NCI-H2196 (cell line): ENCODE measurements around the gene KLRC4.
A peak's percentile ranks its signal among the peaks of the same experiment; 100 is the strongest.
"Not testable (repeated sequence)": the region's sequence is repeated elsewhere in the genome, so short reads cannot be mapped to it uniquely, and the experiment has no call there.

ENCODE experiments used
- DNase-seq: peaks from one replicate; lab custom pipeline; 2025; ENCODE audit not compliant: unreplicated experiment; lab: John Stamatoyannopoulos, UW

The KLRC4 gene

DNA sequence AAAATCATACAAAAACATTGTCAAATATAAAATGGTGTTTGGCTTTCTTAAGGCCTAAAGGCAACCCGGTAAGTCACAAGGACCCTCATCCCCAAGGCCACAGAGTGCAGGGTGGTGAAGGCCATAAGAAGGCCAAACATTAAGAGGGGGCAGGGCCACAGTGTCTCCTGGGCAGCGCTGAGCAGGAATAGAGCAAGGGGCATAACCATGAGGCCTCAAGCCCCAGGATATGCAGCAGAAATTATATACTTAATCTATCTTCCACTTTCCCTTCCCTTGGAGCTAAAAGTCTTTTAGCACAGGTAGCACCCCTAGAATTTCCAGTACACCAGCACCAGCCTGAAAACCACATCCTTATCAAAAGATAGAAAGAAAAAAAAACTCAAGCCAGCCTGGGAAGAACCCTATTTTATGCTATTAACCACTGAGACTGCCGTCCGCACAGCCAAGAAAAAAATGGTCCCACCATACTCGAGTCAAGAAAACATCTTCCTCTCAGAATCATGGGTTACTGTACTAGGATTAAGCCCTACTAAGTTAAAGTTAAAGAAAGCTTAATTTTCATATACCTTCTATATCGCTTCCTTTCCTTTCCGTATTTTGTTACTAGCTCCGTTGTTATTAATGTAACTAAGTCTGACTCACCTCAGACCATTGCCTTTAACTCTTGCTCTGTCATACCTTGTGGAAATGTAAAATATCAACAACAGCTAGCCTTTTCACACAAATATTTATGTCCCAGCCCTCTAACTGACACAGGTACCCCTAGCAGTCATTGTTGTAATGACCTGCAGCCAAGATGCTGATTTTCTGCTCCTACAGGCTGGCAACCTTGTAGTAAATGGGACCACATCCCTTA, 39.8 kb downstream of the KLRC4 start:
- DNase-seq, result no peak

DNA sequence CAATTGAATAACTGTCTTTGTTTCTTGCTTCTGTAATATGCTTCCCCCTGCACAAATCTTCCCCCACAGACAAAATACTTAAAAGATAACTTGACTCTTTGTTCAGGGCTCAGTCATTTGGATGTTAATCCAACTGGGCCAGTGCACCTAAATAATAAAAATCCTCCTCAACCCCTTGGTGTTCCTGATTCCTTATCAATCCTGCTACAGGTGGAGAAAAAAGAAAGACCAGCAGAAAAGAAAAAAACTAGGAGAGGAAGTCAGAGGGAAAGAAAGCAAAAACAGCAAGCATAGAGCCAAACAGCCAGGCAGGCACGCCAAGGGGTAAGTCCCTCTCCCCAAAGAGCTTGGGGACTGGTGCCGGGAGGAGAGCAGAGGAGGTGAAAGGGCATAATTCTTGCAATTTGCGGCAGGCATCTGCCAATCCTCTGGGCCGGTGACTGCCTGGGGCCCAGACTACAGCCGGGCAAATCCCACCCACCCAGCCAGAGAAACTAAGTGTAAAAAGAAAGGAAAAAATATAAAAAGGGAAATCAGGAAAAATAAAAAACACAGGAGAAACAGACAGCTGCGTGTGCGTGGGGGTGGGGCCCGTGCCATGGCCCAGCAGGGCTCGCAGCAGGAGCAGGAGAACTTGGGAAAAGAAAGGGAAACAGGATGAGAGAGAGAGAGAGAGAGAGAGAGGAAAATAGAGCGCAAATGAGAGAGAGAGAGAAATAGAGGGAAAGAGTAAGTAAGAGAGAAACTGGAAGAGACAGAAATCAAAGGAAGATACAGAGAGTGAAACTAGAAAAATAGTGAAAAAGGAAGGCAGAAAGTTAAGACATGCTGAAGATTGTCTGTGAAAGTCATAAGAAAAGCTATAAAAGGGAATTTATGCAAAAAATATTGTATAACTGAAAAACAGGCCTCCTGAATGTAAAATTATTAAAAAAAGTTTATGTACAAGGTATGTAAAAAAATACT, 41.1 kb downstream of the KLRC4 start:
- DNase-seq, result no peak

DNA sequence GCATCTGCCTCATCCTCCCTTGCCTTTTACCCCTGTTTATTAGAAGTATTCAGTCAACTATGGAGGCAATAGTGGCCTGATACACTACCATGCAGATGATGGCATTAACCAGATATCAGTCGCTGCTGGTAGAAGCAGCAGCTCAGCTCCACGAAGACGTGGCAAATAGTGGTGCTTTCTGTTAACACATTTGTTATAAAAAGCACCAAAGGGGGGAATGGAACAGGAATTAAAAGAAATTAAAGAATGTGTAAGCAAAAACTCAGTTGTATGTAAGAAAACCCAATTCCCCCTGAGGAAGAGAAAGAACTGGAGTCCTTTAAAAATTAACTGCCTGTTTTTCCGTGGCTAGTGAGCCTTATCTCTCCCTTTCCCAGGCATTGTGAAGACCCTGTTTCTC, 41.8 kb downstream of the KLRC4 start:
- DNase-seq, result not testable (repeated sequence)

DNA sequence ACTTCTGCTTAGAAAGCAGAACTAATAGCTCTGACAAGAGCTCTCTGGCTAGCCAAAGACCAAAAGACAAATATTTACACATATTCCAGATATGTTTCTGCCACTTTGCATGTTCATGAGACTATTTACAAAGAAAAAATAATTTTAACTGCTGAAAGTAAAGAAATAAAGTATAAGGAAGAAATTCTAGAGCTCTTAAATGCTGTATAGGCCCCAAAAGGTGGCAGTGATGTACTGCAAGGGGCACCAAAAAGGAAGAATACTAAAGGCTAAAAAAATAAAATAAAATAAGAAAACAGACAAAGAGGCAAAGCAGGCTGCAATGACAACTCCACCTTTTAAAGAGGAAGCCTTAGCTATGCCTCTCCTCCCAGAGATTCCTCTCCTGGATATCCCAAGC, 42.7 kb downstream of the KLRC4 start:
- DNase-seq, result no peak

DNA sequence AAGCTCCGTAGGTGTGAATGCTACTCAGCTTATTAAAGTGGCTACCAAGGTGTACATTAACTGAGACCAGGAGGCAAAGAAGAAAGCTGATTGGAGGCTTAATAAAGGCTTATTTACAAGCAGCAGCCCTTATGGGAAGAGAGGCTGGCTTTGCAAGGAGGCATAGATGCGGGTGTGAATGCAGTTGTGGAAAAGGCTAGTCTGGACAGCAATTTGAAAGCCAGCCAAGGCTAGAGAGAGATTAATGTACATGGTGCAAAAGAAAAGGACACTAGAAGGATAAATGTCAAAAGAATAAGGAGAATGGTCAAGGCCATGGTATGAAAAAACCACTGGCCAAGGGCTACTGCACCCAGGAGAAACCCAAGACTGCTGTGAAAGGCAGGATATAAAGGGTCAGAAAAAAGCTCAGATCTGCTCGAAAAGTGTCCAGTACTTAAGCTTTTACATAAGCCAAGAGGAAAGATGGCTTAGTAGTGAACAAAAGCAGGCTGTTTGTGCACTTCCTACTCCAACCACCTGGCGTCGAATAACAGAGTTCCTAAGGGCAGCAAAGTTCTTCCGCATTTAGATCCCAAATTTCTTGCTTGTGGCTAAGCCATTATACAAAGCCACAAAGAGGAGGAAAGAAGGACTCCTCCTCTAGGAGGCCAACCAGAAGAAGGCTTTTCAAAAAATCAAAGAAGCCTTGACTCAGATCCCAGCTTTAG, 43.7 kb downstream of the KLRC4 start:
- no peak for DNase-seq

DNA sequence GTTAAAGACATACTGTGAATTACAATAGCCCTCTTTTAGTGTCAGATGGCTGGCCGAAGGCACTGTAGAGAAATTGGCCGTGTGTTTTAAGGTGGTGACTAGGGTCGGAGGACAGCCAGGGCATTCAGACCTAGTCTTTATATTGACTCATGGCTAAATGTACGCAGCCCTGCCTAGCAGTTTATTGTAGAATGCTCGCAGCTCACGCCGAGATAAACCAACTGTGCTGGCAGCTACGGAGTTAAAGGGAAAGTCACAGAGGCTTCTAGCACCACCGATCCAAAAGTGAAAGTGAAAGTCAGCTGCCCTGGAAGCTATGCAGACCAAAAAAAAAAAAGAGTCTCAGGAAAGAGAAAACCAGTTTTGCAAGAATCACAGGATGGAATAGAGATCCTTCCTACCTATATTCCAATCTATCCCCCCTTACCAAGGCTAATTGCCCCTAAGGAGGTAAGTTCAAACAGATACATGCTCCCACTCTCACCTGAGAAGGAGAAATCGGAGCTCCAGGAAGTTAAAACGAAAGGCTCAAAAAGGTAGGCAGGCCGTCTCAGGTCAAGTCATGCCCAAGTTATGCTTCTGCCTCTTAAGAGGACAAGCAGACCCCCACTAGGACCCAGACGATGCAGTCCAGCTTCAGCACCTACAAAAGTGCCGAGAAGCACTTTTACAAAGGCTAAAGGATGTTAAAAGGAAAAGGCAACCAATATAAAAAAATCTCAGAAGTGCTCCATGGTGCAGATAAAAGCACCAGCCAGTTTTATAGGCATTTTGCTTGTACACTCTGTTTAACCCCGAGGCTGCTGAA, 44.5 kb downstream of the KLRC4 start:
- peak; percentile 62 for DNase-seq

DNA sequence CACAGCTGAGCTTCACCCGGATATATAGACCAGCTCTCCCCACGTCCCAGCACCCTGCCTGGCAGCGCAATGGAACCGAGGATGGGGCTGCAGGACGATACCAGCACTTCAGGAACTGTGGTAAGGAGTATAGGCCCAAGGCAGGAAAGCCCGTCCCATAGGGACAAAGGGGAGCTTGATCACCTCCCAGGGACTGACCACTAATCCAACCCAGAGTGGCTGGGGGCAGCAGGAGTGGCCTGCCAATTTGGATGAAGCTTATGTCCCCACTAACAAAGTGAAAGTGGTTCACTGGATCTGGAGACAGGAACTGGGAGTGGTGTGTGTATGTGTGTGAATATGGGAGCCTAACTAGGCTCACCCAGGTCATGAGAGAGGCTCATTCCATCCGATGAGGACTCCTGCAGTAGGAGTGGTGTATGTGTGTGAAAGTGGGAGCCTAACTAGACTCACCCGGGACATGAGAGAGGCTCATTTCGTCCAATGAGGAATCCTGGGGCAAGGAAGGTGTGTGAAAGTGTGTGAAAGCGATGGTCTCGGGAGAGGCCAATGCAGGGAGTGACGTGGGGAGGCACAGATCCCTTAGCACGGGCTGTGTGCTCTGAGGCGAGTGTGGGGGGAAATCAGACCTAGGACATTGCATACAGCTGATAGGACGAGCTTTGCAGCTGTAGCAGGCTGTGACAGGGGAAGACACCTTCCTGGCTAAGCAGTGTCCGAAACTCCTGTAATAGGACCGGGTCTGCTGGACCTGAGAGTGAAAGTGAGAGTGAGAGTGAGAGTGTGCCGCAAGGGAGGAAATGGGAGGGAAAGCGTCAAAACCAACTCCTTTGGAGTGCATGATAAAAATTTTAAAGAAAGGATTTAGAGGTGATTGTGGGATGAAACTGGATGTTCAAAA, 45.4 kb downstream of the KLRC4 start:
- DNase-seq, result peak; percentile 32

DNA sequence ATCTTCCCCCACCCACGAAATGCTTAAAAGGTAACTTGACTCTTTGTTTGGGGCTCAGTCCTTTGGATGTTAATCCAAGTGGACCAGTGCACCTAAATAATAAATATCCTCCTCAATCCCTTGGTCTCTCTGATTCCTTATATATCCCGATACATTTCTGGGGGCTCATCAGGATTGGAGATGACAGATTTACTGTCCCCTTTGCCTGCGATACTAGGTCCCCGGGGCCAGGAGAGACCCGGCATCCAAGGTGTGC, 46.0 kb downstream of the KLRC4 start:
- DNase-seq, result no peak

DNA sequence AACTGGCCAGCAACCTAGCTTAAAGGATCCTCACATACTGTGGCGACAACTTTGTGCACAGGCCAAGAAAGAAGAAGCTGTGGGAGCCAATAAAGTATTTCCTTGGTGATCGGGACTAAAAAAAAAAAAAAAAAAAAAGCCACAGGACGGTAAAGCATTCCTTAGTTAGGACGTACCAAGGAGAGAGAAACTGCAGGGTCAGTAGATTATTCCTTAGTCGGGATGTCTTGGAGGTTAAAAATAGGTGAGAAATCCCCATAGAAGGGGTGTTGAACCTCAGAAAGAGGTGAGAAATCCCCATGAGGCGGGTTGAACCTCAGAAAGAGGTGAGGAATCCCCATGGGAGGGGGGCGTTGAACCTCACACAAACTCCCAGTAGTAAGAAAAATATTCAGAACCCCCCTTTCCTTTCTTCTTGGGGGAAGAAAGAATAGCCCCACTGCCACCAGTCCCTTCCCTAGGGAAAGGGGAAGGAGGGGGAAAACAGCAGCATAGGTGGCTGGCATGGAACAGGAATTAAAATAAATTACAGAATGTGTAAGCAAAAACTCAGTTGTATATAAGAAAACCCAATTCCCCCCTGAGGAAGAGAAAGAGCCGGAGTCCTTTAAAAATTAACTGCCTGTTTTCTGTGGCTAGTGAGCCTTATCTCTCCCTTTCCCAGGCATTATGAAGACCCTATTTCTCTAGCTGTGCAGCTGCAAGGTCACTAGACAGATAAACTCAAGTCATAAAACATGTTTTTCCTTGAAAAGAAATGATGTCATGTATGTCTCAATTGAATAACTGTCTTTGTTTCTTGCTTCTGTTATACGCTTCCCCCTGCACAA, 46.5 kb downstream of the KLRC4 start:
- DNase-seq, result no peak

DNA sequence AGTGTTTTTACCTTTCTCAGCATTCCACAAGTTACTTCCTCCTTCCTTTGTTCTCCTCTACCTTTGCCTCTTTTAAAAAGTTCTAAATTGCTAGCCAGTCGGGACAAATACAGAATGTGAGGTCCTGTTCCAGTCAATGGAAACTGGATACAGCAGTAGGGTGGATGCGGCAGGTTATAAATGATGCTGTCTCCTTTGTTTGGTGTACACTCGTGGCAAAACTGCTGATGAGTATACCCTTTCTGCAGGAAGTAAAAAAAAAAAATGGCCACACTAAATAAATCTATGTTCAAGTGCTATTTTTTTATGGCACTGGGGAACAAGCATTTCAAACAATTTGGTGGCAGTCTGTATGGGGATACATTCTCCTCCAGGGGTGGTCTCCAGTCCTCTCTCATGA, 47.2 kb downstream of the KLRC4 start:
- no peak for DNase-seq

DNA sequence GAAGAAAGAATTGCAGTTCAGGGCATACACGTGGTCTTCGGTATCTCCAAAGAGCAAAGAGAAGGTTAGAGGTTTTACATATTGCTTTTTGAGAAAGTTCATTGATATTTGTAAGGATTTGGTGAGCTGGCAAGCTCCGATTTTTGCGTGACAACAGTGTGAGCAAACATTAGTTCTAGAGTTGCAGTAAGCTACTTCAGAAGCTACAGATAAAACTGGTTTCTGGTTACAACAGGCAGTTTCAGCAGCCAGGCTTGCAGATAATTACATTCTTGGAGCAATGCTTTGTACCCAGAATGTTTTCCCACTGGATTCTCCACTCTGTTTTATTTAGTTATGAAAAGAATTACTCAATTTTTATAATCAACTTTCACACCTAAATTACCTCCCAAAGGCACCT, 47.9 kb downstream of the KLRC4 start:
- peak; percentile 26 for DNase-seq

DNA sequence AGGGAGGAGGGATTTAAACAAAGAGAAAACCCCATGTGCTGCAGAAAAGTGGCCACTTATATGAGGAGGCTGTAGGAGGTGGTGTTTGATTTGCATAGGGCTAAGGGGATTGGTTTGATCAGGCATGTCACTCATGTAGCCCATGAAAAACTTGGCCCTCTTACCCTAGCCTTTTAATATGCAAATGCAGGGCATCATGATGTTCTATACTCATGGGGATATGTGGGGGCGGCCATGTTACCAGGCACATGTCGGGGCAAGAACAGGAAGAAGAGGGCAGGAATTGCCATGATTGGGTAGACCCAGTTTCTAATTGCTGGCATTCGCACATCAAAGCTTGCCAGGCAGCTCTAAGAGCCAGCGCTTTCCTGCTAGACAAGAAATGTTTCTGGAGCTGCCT, 48.5 kb downstream of the KLRC4 start:
- DNase-seq, result peak; percentile 13

DNA sequence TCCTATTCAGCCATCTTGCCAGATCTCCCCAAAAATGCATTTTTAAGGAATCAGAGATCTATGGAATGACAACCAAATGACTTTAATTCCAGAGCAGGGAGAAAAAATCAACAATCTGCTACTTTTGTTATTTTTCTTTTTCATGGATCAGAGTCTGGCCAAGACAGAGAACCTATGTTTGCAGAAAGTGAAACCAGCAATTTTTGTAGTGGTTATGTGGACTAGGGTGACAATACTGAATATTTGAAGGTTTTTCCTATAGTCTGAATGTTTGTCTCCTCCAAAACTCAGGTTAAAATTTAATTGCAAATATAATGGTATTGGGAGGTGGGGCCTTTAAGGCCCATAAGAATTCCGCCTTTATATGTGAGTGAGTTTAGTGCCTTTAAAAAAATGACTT, 50.6 kb downstream of the KLRC4 start:
- DNase-seq, result no peak

DNA sequence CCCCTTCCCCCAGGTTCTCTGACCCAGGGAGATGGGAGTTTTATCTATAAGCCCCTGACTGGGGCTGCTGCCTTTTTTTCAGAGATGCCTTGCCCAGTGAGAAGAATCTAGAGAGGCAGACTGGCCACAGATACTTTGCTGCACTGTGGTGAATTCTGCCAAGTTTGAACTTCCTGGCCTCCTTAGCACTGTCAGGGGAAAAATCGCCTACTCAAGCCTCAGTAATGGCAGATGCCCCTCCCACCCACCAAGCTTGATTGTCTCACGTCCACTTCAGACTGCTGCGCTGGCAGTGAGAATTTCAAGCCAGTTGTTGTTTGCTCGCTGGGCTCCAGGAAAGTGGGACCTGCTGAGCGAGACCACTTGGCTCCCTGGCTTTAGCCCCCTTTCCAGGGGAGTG, 51.4 kb downstream of the KLRC4 start:
- DNase-seq, result no peak
